Mesenteric fat pad (tissue), 1 donor: ENCODE data around the gene SEC22A. TPM values are rescaled to one million over a fixed set of nuclear protein-coding genes. Genes with fewer than 3 reads are reported as not detected.

Source experiments
- DNase-seq: peaks from one replicate; pipeline ENCODE4 v3.0.0-alpha.2; 2020; ENCODE audit warnings: low spot score
- total RNA-seq: library from RNA; stranded (reverse); fragmentation: NEBNext Ultra II Directional; extraction: Animal tissue kit (Norgen Biotek cat#: 25700); gene quantifications from one replicate; pipeline ENCODE4 v1.2.1, GENCODE V29; 2021
- donor health status: DM: yes; HTN: yes; CAD: no.

The SEC22A gene
- total RNA-seq, 1 donor from 2014 or later = 11.4 TPM

- DNase-seq = no peak
These were observed 61.1 kb downstream of the SEC22A start for GRCh38 chr3:123262868-123263267.

GRCh38 chr3:123263941-123264340, 62.2 kb downstream of the SEC22A start:
- DNase-seq = no peak

GRCh38 chr3:123267821-123268220, 66.1 kb downstream of the SEC22A start:
- DNase-seq = no peak

GRCh38 chr3:123270818-123271217, 69.1 kb downstream of the SEC22A start:
- DNase-seq = no peak

GRCh38 chr3:123271466-123272159, 69.9 kb downstream of the SEC22A start:
- DNase-seq = no peak

- DNase-seq = no peak
These were observed 70.8 kb downstream of the SEC22A start for GRCh38 chr3:123272547-123272946.

GRCh38 chr3:123275691-123276090, 73.9 kb downstream of the SEC22A start:
- DNase-seq = no peak

- DNase-seq = no peak
These were observed 74.7 kb downstream of the SEC22A start for GRCh38 chr3:123276346-123277006.

GRCh38 chr3:123277106-123277505, 75.4 kb downstream of the SEC22A start:
- no peak for DNase-seq

GRCh38 chr3:123278446-123278845, 76.7 kb downstream of the SEC22A start:
- no peak for DNase-seq

GRCh38 chr3:123279121-123279520, 77.4 kb downstream of the SEC22A start:
- DNase-seq = no peak

GRCh38 chr3:123281406-123281805, 79.7 kb downstream of the SEC22A start:
- peak; percentile 83 for DNase-seq

GRCh38 chr3:123281929-123282328, 80.2 kb downstream of the SEC22A start:
- no peak for DNase-seq

GRCh38 chr3:123282461-123282860, 80.7 kb downstream of the SEC22A start:
- DNase-seq = peak; percentile 79

- peak; percentile 62 for DNase-seq
These were observed 81.3 kb downstream of the SEC22A start for GRCh38 chr3:123283074-123283473.

- peak; percentile 65 for DNase-seq
These were observed 82.1 kb downstream of the SEC22A start for GRCh38 chr3:123283657-123284398.

- DNase-seq = peak; percentile 86
These were observed 82.8 kb downstream of the SEC22A start for GRCh38 chr3:123284399-123285010.

- DNase-seq = no peak
These were observed 83.3 kb downstream of the SEC22A start for GRCh38 chr3:123285066-123285465.

- peak; percentile 87 for DNase-seq
These were observed 83.7 kb downstream of the SEC22A start for GRCh38 chr3:123285479-123285878.

GRCh38 chr3:123285931-123286307, 84.2 kb downstream of the SEC22A start:
- DNase-seq = no peak

GRCh38 chr3:123286308-123287023, 84.7 kb downstream of the SEC22A start:
- DNase-seq = peak; percentile 68
